Measurements from ENCODE around the gene TRABD2B.

Gene TRABD2B

DNA sequence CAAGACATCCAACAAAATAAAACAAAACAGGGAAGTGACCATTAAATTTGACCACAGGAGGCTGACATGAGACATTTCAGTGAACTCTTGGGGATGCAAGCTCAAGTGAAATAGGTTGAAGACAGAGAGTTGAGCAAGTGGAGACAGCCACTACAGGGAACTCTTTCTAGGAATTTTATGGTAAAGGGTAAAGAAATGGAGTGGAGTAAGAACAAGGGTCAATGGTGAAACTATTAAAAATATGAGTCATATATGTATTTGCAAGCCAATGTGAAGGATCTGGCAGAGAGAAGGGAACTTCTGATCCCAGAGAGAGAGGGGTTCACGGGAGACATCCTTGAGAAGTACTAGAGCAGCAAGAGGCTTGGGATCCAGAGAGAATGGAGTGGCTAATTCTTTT is 9.1 kb upstream of the TRABD2B start:
- Histone ChIP-seq H3K27me3 (no peaks in the 10 kb centered on the region), H3K4me1 (no peaks in the 10 kb centered on the region), H3K36me3 (no peaks in the 10 kb centered on the region), H3K9me3 (replicated peaks in 1 of 11) (no peaks in the 10 kb centered on the region), H3K9ac (no peak overlapping the region), H3K4me2 (no peak overlapping the region), H3K4me3 (no peak overlapping the region), H4K20me1 (no peaks in the 10 kb centered on the region), H3K27ac (no peak overlapping the region)
- TF ChIP-seq Cebpa-rat (IDR thresholded peaks at IDR 0.05): no peak

DNA sequence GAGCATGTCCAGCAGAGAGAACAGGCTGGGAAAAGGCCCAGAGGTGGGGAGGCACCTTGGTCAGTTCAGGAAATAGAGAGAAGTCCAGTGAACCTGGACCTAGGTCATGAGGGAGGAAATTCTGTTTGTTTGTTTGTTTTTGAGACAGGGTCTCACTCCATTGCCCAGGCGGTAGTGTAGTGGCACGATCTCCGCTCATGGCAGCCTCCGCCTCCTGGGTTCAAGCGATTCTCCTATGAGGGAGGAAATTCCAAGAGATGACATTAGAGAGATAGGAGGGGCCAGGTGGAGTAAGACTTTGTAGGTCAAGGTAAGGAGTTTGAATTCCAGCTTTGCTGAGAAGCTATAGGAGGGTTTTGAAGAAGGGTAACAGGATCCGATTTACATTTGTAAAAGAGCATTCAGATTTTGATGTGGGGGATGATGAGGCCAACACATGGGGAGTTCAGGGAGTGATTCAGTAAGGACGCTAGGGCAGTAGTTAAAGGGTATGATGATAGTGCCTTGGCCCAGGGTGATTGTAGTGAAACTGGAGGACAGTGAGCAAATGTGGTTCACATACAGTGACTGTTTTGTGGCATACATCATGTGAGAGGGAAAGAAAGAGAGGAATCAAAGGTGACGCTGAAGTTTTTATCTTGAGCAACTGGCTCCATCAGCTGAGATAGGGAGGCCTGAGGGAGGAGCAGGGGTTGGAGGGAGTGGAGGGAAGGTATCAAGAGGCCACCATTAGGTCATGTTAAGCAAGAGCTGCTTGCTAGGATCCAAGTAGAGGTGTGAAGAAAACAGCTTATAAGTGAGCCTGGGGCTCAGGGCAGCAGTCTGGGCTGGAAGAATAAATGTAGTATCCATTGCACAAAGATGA is 8.3 kb upstream of the TRABD2B start:
- H3K36me3 ChIP-seq: no peaks in the 10 kb centered on the region
- H3K27ac ChIP-seq: no peak overlapping the region
- no peak overlapping the region for H3K4me3 ChIP-seq

DNA sequence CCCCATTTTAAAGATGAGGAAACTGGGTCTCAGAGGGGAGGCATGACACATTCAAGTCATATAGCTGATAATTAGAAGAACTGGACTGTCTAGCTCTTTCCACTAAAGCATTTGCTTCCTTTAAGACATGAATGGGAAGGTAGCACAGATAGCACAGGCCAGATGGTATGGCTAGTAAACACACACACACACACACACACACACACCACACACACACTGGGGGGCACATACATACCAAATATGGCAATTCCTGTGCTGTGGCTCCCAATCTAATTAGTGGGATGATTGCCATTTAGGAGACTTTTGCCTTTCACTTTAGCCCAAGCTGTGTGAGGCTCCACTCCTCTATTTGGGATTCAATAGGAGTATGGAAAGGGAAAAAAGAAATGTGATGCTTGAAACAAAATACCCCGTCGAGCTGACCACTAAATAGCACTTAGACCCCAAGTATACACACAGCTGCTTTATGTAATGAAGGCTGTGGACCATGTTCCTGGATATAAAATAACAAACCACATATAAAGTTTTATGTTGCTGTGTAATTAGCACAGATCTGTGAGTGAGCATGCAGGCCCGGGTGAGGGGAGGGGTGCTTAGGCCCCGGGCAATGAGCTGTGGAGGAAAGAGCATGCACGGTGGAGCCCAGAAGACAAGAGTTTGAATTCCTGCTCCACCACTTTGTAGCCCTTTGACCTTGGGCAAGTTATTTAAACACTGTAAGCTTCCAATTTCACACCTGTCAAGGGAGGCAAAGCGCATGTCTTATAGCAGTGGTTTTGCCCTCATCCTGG is 6.8 kb upstream of the TRABD2B start:
- Histone ChIP-seq H3K4me2 (no peak overlapping the region), H3K27me3 (peaks cover 0 to 2% (median under 1%) of the 10 kb centered on the region in 11 experiments; a peak in 7 of 22 replicates), H3K9me3 (replicated peaks in 1 of 11) (no peaks in the 10 kb centered on the region), H3K4me1 (no peaks in the 10 kb centered on the region), H3K4me3 (no peak overlapping the region), H3K27ac (no peak overlapping the region), H4K20me1 (no peaks in the 10 kb centered on the region), H3K9ac (no peak overlapping the region), H3K36me3 (no peaks in the 10 kb centered on the region)
- TF ChIP-seq Cebpa-rat (IDR thresholded peaks at IDR 0.05): no peak

More for the DNA sequence above, 8.3 kb upstream of the TRABD2B start:
- Histone ChIP-seq H3K4me1 (no peaks in the 10 kb centered on the region), H4K20me1 (no peaks in the 10 kb centered on the region), H3K27me3 (no peaks in the 10 kb centered on the region), H3K9me3 (replicated peaks in 1 of 11) (no peaks in the 10 kb centered on the region), H3K4me2 (no peak overlapping the region), H3K9ac (no peak overlapping the region)
- TF ChIP-seq Cebpa-rat (IDR thresholded peaks at IDR 0.05): no peak

DNA sequence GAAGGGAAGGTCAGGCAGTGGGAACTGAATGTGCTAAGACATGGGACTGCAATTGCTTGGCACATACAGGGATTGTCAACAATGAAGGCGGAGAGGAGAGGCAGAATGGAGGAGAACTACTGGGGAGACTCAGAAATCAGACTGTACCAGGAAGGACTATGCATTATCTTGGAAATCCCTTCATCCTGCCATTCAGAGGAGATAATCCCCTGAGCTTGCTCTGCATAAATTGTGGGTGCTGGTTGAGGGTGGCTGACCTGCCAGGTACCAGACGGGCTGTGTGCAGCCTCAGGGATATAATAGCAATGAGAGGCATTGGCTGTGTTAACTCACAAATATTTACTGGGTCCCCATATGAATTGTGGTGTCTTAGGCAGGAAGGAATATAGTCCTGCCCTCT is 5.0 kb upstream of the TRABD2B start:
- Histone ChIP-seq H3K4me3 (no peak overlapping the region), H3K4me2 (no peak overlapping the region), H3K36me3 (no peaks in the 10 kb centered on the region), H3K9me3 (replicated peaks in 1 of 11) (no peaks in the 10 kb centered on the region), H3K27me3 (peaks cover 12 to 20% (median 17%) of the 10 kb centered on the region in 11 experiments), H3K4me1 (peaks cover 0 to 2% (median 0%) of the 10 kb centered on the region in 10 experiments; a peak in 1 of 20 replicates), H3K27ac (no peak overlapping the region), H3K9ac (no peak overlapping the region), H4K20me1 (no peaks in the 10 kb centered on the region; a peak in 2 of 22 replicates)
- no peak for TF ChIP-seq Cebpa-rat (IDR thresholded peaks at IDR 0.05)

DNA sequence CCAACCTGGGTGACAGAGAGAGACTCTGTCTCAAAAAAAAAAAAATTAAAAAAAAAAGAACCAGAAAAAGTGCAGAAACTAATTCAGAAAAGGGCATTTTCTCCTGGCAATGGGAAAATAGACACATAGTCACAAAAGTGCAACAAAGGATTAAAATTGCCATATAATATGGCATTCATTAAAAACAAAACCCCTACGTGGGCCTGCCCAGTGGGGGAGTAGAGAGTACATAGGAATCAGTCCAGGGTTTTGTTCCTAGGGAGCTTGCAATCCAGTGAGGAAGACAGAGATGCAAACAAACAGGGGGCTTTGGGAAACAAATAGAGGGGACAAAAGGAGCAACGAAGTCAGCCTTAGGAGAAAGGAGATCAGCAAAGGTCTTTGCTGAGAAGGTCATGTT is 4.5 kb upstream of the TRABD2B start:
- Histone ChIP-seq H3K4me1 (peaks cover 2 to 5% (median 3%) of the 10 kb centered on the region in 10 experiments; a peak in 17 of 20 replicates), H3K9ac (no peak overlapping the region), H4K20me1 (peaks cover 0 to 4% (median 3%) of the 10 kb centered on the region in 11 experiments; a peak in 11 of 22 replicates), H3K4me3 (no peak overlapping the region), H3K4me2 (no peak overlapping the region), H3K27ac (no peak overlapping the region), H3K27me3 (peaks cover 17 to 24% (median 21%) of the 10 kb centered on the region in 11 experiments), H3K9me3 (replicated peaks in 1 of 11) (no peaks in the 10 kb centered on the region), H3K36me3 (no peaks in the 10 kb centered on the region)
- no peak for TF ChIP-seq Cebpa-rat (IDR thresholded peaks at IDR 0.05)

DNA sequence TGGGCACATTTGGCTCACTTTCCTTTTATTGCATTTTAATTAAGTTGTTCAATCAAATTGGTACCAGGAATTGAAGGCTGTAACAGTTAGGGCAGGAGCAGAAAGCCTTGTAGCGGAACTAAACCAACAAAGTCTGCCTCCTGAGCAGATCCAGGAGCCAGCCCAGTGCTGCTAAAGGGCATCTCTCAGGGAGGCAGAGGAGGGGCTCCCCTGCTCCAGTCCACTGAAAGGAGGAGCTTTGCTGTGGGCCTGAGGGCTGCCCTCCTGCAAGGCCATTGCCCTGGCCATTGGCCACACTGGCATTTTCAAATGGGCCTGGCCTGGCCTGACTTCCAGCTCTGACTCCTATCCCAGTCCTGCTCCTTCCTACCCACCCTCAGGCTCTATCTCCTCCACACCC is 3.7 kb upstream of the TRABD2B start:
- Histone ChIP-seq H3K9ac (no peak overlapping the region), H3K4me1 (peaks cover 7 to 11% (median 7%) of the 10 kb centered on the region in 10 experiments; a peak in 17 of 20 replicates), H3K4me2 (no peak overlapping the region), H3K36me3 (no peaks in the 10 kb centered on the region), H3K27me3 (peaks cover 25 to 32% (median 29%) of the 10 kb centered on the region in 11 experiments), H4K20me1 (peaks cover 0 to 12% (median 11%) of the 10 kb centered on the region in 11 experiments; a peak in 12 of 22 replicates), H3K27ac (no peak overlapping the region), H3K4me3 (no peak overlapping the region), H3K9me3 (replicated peaks in 1 of 11) (no peaks in the 10 kb centered on the region)
- no peak for TF ChIP-seq Cebpa-rat (IDR thresholded peaks at IDR 0.05)

DNA sequence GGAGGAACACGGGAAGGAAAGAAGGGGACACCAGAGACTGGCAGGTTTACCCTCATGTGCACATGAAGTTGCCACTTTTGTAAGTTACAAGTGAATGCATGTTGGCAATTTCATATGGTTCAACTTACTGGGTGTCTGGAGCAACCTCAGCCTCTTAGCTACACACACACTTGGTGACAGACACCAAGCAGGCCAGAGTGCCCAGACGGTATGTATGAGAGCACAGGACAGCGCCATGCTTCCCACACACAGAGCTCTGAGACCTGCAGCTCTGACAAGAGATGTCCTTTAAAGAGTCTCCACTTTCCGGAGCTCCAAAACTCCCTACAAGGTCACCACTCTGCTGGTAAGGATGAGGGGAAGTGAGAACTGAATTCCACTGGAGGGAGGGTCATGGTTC is 1.9 kb upstream of the TRABD2B start:
- Histone ChIP-seq H3K9me3 (replicated peaks in 1 of 11) (no peaks in the 10 kb centered on the region), H3K27me3 (peaks cover 43 to 50% (median 47%) of the 10 kb centered on the region in 11 experiments), H3K36me3 (no peaks in the 10 kb centered on the region), H3K4me3 (no peak overlapping the region), H3K4me1 (peaks cover 7 to 11% (median 7%) of the 10 kb centered on the region in 10 experiments; a peak in 17 of 20 replicates), H3K9ac (no peak overlapping the region), H3K4me2 (no peak overlapping the region), H3K27ac (no peak overlapping the region), H4K20me1 (peaks cover 0 to 27% (median 11%) of the 10 kb centered on the region in 11 experiments; a peak in 12 of 22 replicates)
- TF ChIP-seq Cebpa-rat (IDR thresholded peaks at IDR 0.05): no peak

DNA sequence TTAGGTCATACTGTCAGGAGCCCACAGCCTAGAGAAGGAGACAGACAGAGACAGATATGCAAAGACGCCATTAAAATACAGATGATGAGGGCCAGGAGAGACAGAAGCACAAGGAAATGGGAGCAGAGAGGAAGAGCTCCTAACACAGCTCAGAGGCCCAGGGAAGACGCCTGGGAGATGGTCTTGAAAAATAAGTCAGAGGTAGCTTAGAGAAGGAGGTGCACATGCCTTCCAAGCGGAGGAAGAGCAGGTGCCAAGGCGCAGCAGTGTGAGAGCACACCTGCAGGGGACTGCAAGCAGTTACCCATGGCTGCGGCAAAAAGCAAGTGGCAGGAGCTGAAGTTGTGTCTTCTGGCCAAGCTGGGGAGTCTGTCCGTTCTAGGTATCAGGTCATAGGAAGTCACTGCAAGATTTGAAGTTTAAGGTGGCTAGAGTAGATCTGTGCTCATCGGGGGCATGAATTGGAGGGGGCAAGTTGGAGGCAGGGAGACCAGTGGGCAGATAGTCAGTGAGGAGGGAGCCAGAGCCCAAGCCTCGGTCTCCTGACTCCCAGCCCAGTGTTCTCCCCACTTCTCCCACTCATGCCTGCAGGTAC is 1.3 kb upstream of the TRABD2B start:
- H3K9ac ChIP-seq: no peak overlapping the region
- peaks cover 7 to 11% (median 7%) of the 10 kb centered on the region in 10 experiments; a peak in 17 of 20 replicates for H3K4me1 ChIP-seq
- H3K9me3 ChIP-seq (replicated peaks in 1 of 11): no peaks in the 10 kb centered on the region
- H3K36me3 ChIP-seq: no peaks in the 10 kb centered on the region
- H3K4me3 ChIP-seq: no peak overlapping the region
- no peak for TF ChIP-seq Cebpa-rat (IDR thresholded peaks at IDR 0.05)
- no peak overlapping the region for H3K4me2 ChIP-seq
- no peak overlapping the region for H3K27ac ChIP-seq
- H3K27me3 ChIP-seq: peaks cover 43 to 56% (median 53%) of the 10 kb centered on the region in 11 experiments
- H4K20me1 ChIP-seq: peaks cover 0 to 32% (median 11%) of the 10 kb centered on the region in 11 experiments; a peak in 12 of 22 replicates
